Heart left ventricle (tissue), 13 donors: Measurements from ENCODE around the gene MFN1.

ENCODE experiments used
- POLR2A ChIP-seq, 2 donors: fragments of 450-650 bp; IDR thresholded peaks; one replicate each; pipeline ENCODE4 v1.6.1; 2017; ENCODE audit warnings: antibody characterized with exemption in 2 of 2, mild to moderate bottlenecking in 2 of 2, moderate library complexity in 2 of 2
- TF ChIP-seq, protein P1 (sequence below), 12 donors: fragments of 200-600 bp; sonication (generic) in 4 of 12; IDR thresholded peaks; one replicate each; pipeline versions ENCODE4 v1.5.0 to v1.8.0; 2018 to 2022; ENCODE audit warnings: antibody characterized with exemption in 12 of 12, mild to moderate bottlenecking in 5 of 12
- donor health status: ischemic (EF 13 %, LVEDD 7.1; RV severe dilation, severe dysfunction).
- donor health status: DM: no; HTN: yes; CAD: no.
- donor health status: DM: no; HTN: no; CAD: no.
- donor health status: ischemic (EF 25% LVEDD 6.9; RV normal size, moderate dysfunction).
- donor health status: ischemic (EF 25% LVEDD 5.7; RV mildly dilated, moderate dysfunction).
- donor health status: ischemic (EF 35%, LVEDD 5.7; RV mildly dilated, moderate dysfunction).
- donor health status: nonischemic (EF 11% LVEDD 7.7; RV severe dilation, severe dysfunction).
- donor health status: DM: yes; HTN: yes; CAD: no.
- donor health status: PGD.
- donor health status: ischemic (EF 29% LVEDD 5.4; RV normal size, mild dysfunction).
- donor health status: nonischemic (EF 23%, LVEDD 6.1; RV moderate dilation, normal function).

DNA sequence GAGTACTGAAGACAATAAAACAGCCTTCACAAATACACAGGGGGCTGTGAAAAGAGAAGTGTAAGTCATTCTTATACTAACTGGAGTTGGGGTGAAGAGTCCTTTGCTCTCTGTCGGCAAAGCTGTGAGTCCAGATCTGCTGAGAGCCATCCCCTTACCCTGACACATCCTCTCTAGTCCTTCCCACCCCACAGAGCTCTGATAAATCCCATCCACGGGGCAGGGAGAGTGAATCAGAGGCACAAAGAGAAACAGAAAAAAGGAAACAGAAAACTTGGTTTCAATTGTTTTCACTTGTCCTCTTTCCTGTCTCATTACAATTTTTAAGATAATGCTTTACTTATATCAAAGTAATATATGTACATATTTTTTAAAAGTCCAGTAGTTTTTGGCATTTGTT lies 42.9 kb upstream of the MFN1 start:
- TF ChIP-seq, protein P1, sequence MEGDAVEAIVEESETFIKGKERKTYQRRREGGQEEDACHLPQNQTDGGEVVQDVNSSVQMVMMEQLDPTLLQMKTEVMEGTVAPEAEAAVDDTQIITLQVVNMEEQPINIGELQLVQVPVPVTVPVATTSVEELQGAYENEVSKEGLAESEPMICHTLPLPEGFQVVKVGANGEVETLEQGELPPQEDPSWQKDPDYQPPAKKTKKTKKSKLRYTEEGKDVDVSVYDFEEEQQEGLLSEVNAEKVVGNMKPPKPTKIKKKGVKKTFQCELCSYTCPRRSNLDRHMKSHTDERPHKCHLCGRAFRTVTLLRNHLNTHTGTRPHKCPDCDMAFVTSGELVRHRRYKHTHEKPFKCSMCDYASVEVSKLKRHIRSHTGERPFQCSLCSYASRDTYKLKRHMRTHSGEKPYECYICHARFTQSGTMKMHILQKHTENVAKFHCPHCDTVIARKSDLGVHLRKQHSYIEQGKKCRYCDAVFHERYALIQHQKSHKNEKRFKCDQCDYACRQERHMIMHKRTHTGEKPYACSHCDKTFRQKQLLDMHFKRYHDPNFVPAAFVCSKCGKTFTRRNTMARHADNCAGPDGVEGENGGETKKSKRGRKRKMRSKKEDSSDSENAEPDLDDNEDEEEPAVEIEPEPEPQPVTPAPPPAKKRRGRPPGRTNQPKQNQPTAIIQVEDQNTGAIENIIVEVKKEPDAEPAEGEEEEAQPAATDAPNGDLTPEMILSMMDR (IDR thresholded peaks at IDR 0.05): no peak
- no peak for TF ChIP-seq POLR2A (IDR thresholded peaks at IDR 0.05)
